ENCODE data around the gene SMPD1. TPM values are rescaled to one million over a fixed set of nuclear protein-coding genes. Genes with fewer than 3 reads are reported as not detected.

Gene SMPD1
- total and polyA plus RNA-seq, 2 of the 8 experiments (the other 6 are each of a cell fraction or from before 2014, with no cell fraction given): 1.9 to 2.4 TPM

Other genes starting within 250 kb of the SMPD1 start
- gene OR52B2, start 220.1 kb upstream of the SMPD1 start, total RNA-seq (2021; fragmentation: NEBNext Ultra II Directional; extraction: Animal tissue kit (Norgen Biotek cat#: 25700)): not detected in 2 replicates
- 0.15 TPM in 1 of 2 replicates, not detected in the other for gene OR52B2, start 220.1 kb upstream of the SMPD1 start, polyA plus RNA-seq (2011; rRNA removed)
- not detected in 2 replicates for gene OR52W1, start 191.2 kb upstream of the SMPD1 start, total RNA-seq (2021; fragmentation: NEBNext Ultra II Directional; extraction: Animal tissue kit (Norgen Biotek cat#: 25700))
- gene OR52W1, start 191.2 kb upstream of the SMPD1 start, polyA plus RNA-seq (2011; rRNA removed): not detected in 2 replicates
- not detected in 2 replicates for gene C11orf42, start 184.9 kb upstream of the SMPD1 start, total RNA-seq (2021; fragmentation: NEBNext Ultra II Directional; extraction: Animal tissue kit (Norgen Biotek cat#: 25700))
- gene C11orf42, start 184.9 kb upstream of the SMPD1 start, polyA plus RNA-seq (2011; rRNA removed): not detected in 2 replicates
- gene FHIP1B, start 155.8 kb upstream of the SMPD1 start, total RNA-seq (2021; fragmentation: NEBNext Ultra II Directional; extraction: Animal tissue kit (Norgen Biotek cat#: 25700)): 16.8 TPM in 2 replicates
- gene FHIP1B, start 155.8 kb upstream of the SMPD1 start, polyA plus RNA-seq (2011; rRNA removed): 41.9 and 67.1 TPM in 2 replicates
- gene CNGA4, start 151.4 kb upstream of the SMPD1 start, total RNA-seq (2021; fragmentation: NEBNext Ultra II Directional; extraction: Animal tissue kit (Norgen Biotek cat#: 25700)): 0.33 TPM in 1 of 2 replicates, not detected in the other
- gene CNGA4, start 151.4 kb upstream of the SMPD1 start, polyA plus RNA-seq (2011; rRNA removed): 0.29 and 0.74 TPM in 2 replicates
- gene CCKBR, start 130.6 kb upstream of the SMPD1 start, total RNA-seq (2021; fragmentation: NEBNext Ultra II Directional; extraction: Animal tissue kit (Norgen Biotek cat#: 25700)): 4.6 and 5.7 TPM in 2 replicates
- 9.1 and 9.8 TPM in 2 replicates for gene CCKBR, start 130.6 kb upstream of the SMPD1 start, polyA plus RNA-seq (2011; rRNA removed)
- gene CAVIN3, start 70.0 kb upstream of the SMPD1 start, total RNA-seq (2021; fragmentation: NEBNext Ultra II Directional; extraction: Animal tissue kit (Norgen Biotek cat#: 25700)): 17.7 and 20.4 TPM in 2 replicates
- gene CAVIN3, start 70.0 kb upstream of the SMPD1 start, polyA plus RNA-seq (2011; rRNA removed): 26.4 and 27.6 TPM in 2 replicates
- gene APBB1, start 28.6 kb downstream of the SMPD1 start, total RNA-seq (2021; fragmentation: NEBNext Ultra II Directional; extraction: Animal tissue kit (Norgen Biotek cat#: 25700)): 23.6 and 23.9 TPM in 2 replicates
- 33.1 and 44.7 TPM in 2 replicates for gene APBB1, start 28.6 kb downstream of the SMPD1 start, polyA plus RNA-seq (2011; rRNA removed)
- 0.44 and 0.80 TPM in 2 replicates for gene HPX, start 50.5 kb downstream of the SMPD1 start, total RNA-seq (2021; fragmentation: NEBNext Ultra II Directional; extraction: Animal tissue kit (Norgen Biotek cat#: 25700))
- 0.96 and 0.97 TPM in 2 replicates for gene HPX, start 50.5 kb downstream of the SMPD1 start, polyA plus RNA-seq (2011; rRNA removed)
- gene TRIM3, start 83.5 kb downstream of the SMPD1 start, total RNA-seq (2021; fragmentation: NEBNext Ultra II Directional; extraction: Animal tissue kit (Norgen Biotek cat#: 25700)): 14.3 and 15.7 TPM in 2 replicates
- gene TRIM3, start 83.5 kb downstream of the SMPD1 start, polyA plus RNA-seq (2011; rRNA removed): 10.7 and 16.2 TPM in 2 replicates
- 48.7 and 51.1 TPM in 2 replicates for gene ARFIP2, start 90.9 kb downstream of the SMPD1 start, total RNA-seq (2021; fragmentation: NEBNext Ultra II Directional; extraction: Animal tissue kit (Norgen Biotek cat#: 25700))
- gene ARFIP2, start 90.9 kb downstream of the SMPD1 start, polyA plus RNA-seq (2011; rRNA removed): 48.3 and 50.3 TPM in 2 replicates
- 38.2 and 45.6 TPM in 2 replicates for gene TIMM10B, start 91.0 kb downstream of the SMPD1 start, total RNA-seq (2021; fragmentation: NEBNext Ultra II Directional; extraction: Animal tissue kit (Norgen Biotek cat#: 25700))
- gene TIMM10B, start 91.0 kb downstream of the SMPD1 start, polyA plus RNA-seq (2011; rRNA removed): 47.8 and 56.0 TPM in 2 replicates
- gene DNHD1, start 106.8 kb downstream of the SMPD1 start, total RNA-seq (2021; fragmentation: NEBNext Ultra II Directional; extraction: Animal tissue kit (Norgen Biotek cat#: 25700)): 4.2 and 5.0 TPM in 2 replicates
- gene DNHD1, start 106.8 kb downstream of the SMPD1 start, polyA plus RNA-seq (2011; rRNA removed): 6.8 and 7.6 TPM in 2 replicates
- gene RRP8, start 213.1 kb downstream of the SMPD1 start, total RNA-seq (2021; fragmentation: NEBNext Ultra II Directional; extraction: Animal tissue kit (Norgen Biotek cat#: 25700)): 14.9 and 15.4 TPM in 2 replicates
- gene RRP8, start 213.1 kb downstream of the SMPD1 start, polyA plus RNA-seq (2011; rRNA removed): 3.6 and 4.2 TPM in 2 replicates
- gene ILK, start 213.3 kb downstream of the SMPD1 start, total RNA-seq (2021; fragmentation: NEBNext Ultra II Directional; extraction: Animal tissue kit (Norgen Biotek cat#: 25700)): 91.4 and 103 TPM in 2 replicates
- 117 and 132 TPM in 2 replicates for gene ILK, start 213.3 kb downstream of the SMPD1 start, polyA plus RNA-seq (2011; rRNA removed)
- gene TAF10, start 221.7 kb downstream of the SMPD1 start, total RNA-seq (2021; fragmentation: NEBNext Ultra II Directional; extraction: Animal tissue kit (Norgen Biotek cat#: 25700)): 128 and 153 TPM in 2 replicates
- gene TAF10, start 221.7 kb downstream of the SMPD1 start, polyA plus RNA-seq (2011; rRNA removed): 213 and 242 TPM in 2 replicates
- 34.9 and 36.1 TPM in 2 replicates for gene TPP1, start 228.9 kb downstream of the SMPD1 start, total RNA-seq (2021; fragmentation: NEBNext Ultra II Directional; extraction: Animal tissue kit (Norgen Biotek cat#: 25700))
- 58.4 and 77.5 TPM in 2 replicates for gene TPP1, start 228.9 kb downstream of the SMPD1 start, polyA plus RNA-seq (2011; rRNA removed)